Prostate gland (tissue), 2 donors: ENCODE results near the gene WDFY4.

Source experiments
- CTCF ChIP-seq, 4 experiments: fragments of 200-600 bp in 2 of 4; fragments of 450-650 bp in 2 of 4; sonication (generic) in 2 of 4; IDR thresholded peaks; 1 replicate in 3 of 4; 2 replicates in 1 of 4; pipeline ENCODE4 v1.5.1; 2016 to 2019; ENCODE audit warnings: antibody characterized with exemption in 4 of 4, mild to moderate bottlenecking in 2 of 4, moderate library complexity in 2 of 4
- POLR2AphosphoS5 ChIP-seq: sonication (generic); formaldehyde crosslinking; IDR thresholded peaks from one replicate; pipeline ENCODE4 v1.6.1; 2017; ENCODE audit warnings: antibody characterized with exemption

GRCh38 chr10:48968036-48968435 is 283.4 kb downstream of the WDFY4 start:
- TF ChIP-seq POLR2AphosphoS5 = no peak
- TF ChIP-seq CTCF (IDR thresholded peaks at IDR 0.05) = no peak
